Activated naive CD4-positive, alpha-beta T cell treated with anti-CD3 and anti-CD28 coated beads, Interleukin-2, amount 50 U/mL, for 72 hours (primary cell): ENCODE results near the gene GBP3. TPM values are rescaled to one million over a fixed set of nuclear protein-coding genes. Genes with fewer than 3 reads are reported as not detected.
A peak's percentile ranks its signal among the peaks of the same experiment; 100 is the strongest.
"Not testable (repeated sequence)": the region's sequence is repeated elsewhere in the genome, so short reads cannot be mapped to it uniquely, and the experiment has no call there.

Experiments
- ATAC-seq, 2 donors: fragments of 150-1000 bp; cut with Tn5 transposase; 2 replicates each; pipeline ENCODE4 v1.10.0; 2021; ENCODE audit warnings: mild to moderate bottlenecking in 2 of 2, moderate library complexity in 2 of 2
- DNase-seq, 2 donors: peaks; one replicate each; pipeline ENCODE4 v3.0.0; 2021 to 2022; ENCODE audit warnings: low spot score in 2 of 2
- H3K27ac Mint-ChIP-seq, 2 donors: one replicate each; pipeline ENCODE4 v1.8.0; 2022; ENCODE audit warnings: mild to moderate bottlenecking in 2 of 2, mixed read lengths in 2 of 2
- H3K36me3 Mint-ChIP-seq, 2 donors: one replicate each; pipeline ENCODE4 v1.8.0; 2022; ENCODE audit warnings: mixed read lengths in 2 of 2
- H3K9me3 Mint-ChIP-seq, 2 donors: one replicate each; pipeline ENCODE4 v1.8.0; 2022; ENCODE audit warnings: mixed read lengths in 2 of 2
- total RNA-seq, 2 donors: library from RNA; stranded (reverse); gene quantifications; one replicate each; pipeline ENCODE4 v1.2.3, GENCODE V29; 2022

Gene GBP3
- total RNA-seq, 2 donors from 2014 or later, result 3.2 to 9.3 TPM

DNA sequence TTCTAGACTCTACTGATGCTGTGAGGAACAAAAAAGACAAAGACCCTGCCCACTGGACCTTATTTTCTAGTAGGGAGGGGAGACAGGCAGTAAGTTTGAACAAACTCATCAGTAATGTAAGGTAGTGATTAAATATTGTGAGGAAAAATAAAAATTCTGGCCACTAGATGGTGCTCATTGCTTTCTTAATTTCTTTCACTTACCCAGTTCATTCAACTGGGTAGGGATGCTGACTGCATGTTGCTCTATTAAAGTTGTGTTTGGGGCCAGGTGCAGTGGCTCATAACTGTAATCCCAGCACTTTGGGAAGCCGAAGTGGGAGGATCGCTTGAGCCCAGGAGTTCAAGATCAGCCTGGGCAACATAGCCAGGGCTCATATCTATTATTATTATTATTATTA lies 23.9 kb downstream of the GBP3 start:
- H3K27ac Mint-ChIP-seq, result no peak overlapping the region
- peaks cover 0 to 7% of the 10 kb centered on the region in 2 donors for H3K36me3 Mint-ChIP-seq
- DNase-seq (peak in 1 of 2 donors; percentile 48), ATAC-seq (peak; percentile 88 to 93)
- peaks cover 0 to under 1% of the 10 kb centered on the region in 2 donors for H3K9me3 Mint-ChIP-seq

DNA sequence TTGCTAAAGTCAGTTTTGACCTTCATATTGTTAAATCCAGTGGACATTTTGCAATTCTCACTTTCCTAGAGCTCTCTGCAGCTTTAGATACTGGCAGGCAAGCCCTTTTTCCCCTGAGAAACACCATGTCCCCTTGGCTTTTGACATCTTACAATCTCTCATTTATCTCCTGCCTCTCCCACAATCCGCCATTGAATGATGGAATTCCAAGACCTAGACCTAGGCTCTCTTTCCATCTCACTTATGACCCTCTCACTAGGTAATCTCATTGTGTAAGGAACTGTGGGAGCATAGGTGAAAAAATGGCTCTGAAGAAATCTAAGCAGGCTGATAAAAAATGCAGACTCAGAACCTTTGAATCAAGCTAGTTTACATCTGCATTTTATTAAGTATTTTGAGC lies 32.2 kb downstream of the GBP3 start:
- H3K36me3 Mint-ChIP-seq, result peaks cover 22 to 42% of the 10 kb centered on the region in 2 donors
- no peak overlapping the region for H3K27ac Mint-ChIP-seq

DNA sequence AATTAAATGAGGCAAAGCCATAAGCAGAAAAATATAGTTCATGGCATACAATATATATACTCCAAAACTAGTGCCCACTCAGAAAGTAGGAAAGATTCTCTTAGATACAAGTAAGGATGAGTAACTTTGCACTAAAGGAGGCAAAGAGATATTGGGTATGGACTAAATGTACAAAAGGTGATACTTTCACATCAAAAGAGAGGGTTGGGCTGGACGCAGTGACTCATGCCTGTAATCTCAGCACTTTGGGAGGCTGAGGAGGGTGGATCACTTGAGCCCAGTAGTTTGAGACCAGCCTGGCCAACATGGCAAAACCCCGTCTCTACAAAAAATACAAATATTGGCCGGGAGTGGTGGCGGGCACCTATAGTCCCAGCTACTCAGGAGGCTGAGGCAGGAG lies 37.0 kb downstream of the GBP3 start:
- Mint-ChIP-seq H3K36me3 (peaks cover 30 to 66% of the 10 kb centered on the region in 2 donors), H3K27ac (peak overlapping the region in 1 of 2 donors; percentile 66), H3K9me3 (peaks cover 0 to 6% of the 10 kb centered on the region in 2 donors)
- ATAC-seq, result peak; percentile 78 to 80
- DNase-seq, result no peak

More for the DNA sequence above, 32.2 kb downstream of the GBP3 start:
- peaks cover 0 to 11% of the 10 kb centered on the region in 2 donors for H3K9me3 Mint-ChIP-seq
- DNase-seq (no peak), ATAC-seq (no peak)

DNA sequence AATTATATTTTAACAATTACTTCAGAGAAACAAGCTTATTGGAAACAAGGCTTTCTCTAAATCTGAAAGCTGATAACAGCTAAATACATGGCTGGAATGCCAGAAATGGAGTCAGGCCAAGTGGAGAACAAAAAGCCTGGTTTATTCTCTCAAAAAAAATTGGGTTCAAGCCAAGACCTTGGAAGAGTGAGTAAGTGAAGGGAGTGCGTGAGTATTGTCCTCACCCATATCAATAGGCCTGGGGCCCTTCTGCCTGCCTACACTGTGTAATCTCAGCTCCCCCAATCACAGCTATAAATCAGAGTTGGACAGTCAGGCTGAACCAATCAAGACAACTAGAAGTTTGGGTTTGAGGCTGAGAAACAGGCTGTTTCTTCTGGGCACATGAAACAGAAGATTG lies 37.6 kb downstream of the GBP3 start:
- peak overlapping the region; percentile 12 to 66 for H3K27ac Mint-ChIP-seq
- ATAC-seq, result peak; percentile 49 to 60
- no peak for DNase-seq
- peaks cover 25 to 67% of the 10 kb centered on the region in 2 donors for H3K36me3 Mint-ChIP-seq
- peaks cover 0 to 2% of the 10 kb centered on the region in 2 donors for H3K9me3 Mint-ChIP-seq

DNA sequence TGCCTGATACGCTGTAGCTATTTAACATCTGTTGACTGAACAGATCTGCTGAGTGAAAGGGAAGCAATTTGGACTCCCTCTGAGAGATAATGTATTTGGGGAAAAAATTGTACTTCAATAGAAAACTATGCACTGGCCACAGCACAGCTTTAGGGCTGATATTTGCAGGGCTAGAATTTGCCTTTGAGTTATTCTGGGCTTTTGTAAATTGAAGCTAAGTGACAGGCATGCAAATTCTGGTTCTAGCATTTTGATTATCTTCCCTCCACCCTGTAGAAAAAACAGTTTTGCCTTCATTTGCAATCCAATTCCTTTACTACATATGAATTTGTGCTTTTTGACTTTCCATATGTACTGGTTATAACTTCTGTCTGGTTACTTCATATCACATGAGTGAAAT lies 38.1 kb downstream of the GBP3 start:
- H3K27ac Mint-ChIP-seq, result peak overlapping the region; percentile 12 to 66
- peaks cover 22 to 69% of the 10 kb centered on the region in 2 donors for H3K36me3 Mint-ChIP-seq
- no peak for ATAC-seq
- H3K9me3 Mint-ChIP-seq, result no peaks in the 10 kb centered on the region
- no peak for DNase-seq

DNA sequence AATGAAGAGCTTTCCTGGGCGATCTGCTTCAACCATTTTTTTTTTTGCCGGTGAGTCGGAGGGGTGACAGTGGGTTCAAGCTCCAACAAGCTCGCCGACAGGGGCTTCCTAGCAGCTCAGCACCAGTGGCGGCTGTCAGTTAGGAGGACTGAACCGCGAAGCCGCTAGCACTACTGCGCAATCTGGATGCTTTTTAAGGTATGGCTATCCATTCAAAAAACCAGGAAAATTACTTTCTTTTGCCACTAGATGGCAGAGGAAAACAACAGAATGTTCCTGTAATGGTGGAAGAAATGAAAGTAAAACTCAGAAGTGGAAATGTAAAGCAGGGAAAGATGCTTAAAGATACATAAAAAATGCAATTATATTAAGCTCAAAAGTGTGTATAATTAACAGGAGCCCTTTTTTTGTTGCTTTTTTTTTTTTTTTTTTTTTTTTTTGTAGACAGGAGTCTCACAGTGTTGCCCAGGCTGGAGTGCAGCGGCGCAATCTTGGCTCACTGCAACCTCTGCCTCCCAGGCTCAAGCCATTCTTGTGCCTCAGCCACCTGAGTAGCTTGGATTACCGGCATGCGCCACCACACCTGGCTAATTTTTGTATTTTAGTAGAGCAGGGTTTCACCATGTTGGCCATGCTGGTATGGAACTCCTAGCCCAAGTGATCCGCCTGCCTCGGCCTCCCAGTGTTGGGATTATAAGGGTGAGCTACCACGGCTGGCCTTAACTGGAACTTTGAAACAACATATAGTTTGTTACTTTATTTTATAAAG lies 38.7 kb downstream of the GBP3 start:
- Mint-ChIP-seq H3K36me3 (peaks cover 22 to 70% of the 10 kb centered on the region in 2 donors), H3K27ac (peak overlapping the region; percentile 22 to 59), H3K9me3 (no peaks in the 10 kb centered on the region)
- ATAC-seq (peak; percentile 46 to 61), DNase-seq (no peak)

DNA sequence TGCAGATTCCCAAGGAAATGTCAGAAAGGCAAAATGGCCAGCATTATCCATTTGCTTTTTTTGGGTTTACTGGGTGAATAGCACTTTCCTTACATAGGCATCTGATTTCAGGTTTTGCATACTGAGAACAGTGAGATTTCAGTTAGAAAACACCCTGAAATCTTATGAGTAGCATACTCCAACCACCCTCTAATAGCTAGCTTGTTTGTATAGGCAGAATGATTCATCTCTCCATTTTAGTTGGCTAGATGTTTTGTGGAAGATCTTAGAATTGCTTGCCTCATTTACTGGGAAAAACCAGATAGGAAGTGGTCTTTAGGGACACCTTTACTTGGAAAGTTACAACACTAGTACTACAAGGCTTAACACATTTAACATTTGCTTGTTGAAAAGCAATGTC lies 40.6 kb downstream of the GBP3 start:
- ATAC-seq, result no peak

DNA sequence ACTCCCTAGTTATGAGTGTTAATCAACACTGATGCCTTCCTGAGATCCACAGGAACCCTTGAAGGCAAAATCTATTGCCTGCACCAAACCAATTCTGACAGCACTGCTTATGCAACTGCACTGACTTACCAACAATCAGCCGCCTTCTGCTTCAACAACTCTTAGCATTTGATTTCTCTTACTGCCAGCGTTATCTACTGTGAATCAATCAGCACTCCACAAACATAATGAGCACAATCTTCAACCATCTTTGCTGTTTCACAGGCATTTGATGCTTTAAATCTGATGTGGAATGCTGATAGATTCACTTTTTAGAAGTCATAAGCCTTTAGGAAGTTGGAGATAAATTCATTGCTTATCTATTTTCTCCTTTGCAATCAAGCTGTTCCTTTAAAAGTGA lies 41.2 kb downstream of the GBP3 start:
- peaks cover 22 to 55% of the 10 kb centered on the region in 2 donors for H3K36me3 Mint-ChIP-seq
- not testable (repeated sequence) for DNase-seq, ATAC-seq, H3K27ac Mint-ChIP-seq, H3K9me3 Mint-ChIP-seq

More for the DNA sequence above, 40.6 kb downstream of the GBP3 start:
- DNase-seq, result no peak
- Mint-ChIP-seq H3K9me3 (no peaks in the 10 kb centered on the region), H3K27ac (peak overlapping the region in 1 of 2 donors; percentile 23), H3K36me3 (peaks cover 22 to 60% of the 10 kb centered on the region in 2 donors)

DNA sequence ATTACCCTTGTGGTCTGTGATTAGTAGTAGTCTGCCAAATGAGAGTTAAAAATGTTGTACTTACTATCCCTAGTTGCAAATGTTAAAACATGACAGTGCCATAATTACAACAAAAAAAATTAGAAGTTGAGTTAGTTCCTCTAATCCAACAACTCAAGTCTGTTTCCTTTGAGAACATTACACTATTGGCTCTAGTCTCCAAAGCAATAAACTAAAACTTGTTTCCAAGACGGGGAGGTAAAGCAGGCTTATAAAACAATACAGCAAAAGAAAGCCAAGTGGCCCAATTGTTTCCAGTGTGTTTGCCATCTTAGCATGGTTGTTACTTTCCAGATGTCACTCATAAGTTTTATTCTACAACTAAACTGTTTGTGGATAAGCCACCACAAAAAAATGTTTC lies 41.8 kb downstream of the GBP3 start:
- no peak for ATAC-seq
- no peak overlapping the region for H3K27ac Mint-ChIP-seq
- H3K9me3 Mint-ChIP-seq, result no peaks in the 10 kb centered on the region
- H3K36me3 Mint-ChIP-seq, result peaks cover 22 to 53% of the 10 kb centered on the region in 2 donors
- DNase-seq, result no peak

DNA sequence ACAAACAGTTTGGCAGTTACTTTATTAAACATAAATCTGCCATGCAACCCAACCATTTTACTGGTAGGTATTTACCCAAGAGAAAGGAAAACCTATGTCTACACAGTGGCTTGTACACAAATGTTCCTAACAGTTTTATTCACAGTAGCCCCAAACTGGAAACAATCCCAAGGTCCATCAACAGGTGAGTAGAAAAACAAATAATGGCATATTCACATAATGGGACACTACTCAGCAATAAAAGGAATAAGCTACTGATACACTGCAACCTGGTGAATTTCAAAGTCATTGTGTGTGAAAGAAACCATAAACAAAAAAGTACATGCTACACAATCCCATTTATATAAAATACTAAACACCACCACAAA lies 42.9 kb downstream of the GBP3 start:
- ATAC-seq, result no peak
- DNase-seq, result no peak
- Mint-ChIP-seq H3K27ac (peak overlapping the region in 1 of 2 donors; percentile 47), H3K36me3 (peaks cover 26 to 63% of the 10 kb centered on the region in 2 donors), H3K9me3 (peaks cover 0 to 4% of the 10 kb centered on the region in 2 donors)

DNA sequence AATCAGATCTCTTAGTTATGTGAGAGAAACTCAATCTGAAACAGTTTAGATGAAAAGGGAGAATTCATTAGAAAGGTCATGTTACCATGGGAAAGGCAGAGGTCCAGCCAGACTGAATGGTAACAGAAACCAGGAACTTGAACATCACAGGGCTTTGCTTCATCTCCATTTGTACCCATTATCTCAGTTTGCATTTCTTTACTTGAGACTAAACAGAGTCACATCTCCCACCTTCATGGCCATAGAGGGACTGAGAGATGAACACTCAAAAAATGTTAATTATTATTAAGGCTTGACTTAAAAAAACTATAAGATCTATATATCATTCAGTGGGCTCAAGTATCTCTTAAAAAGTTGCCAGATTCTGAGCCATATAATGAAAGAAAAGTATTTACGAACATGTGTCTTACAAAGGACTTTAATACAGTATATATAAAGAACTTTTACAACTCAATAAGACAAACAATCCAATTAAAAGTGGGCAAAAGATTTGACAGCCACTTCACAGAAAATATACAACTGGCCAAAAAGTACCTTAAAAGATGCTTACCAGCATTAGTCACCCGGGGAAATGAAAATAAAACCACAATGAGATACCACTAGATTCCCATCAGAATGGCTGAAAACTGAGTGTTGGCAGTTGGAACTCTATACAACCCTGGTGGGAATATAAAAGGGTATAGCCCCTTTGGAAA lies 43.5 kb downstream of the GBP3 start:
- Mint-ChIP-seq H3K36me3 (peaks cover 28 to 69% of the 10 kb centered on the region in 2 donors), H3K9me3 (peaks cover 0 to 4% of the 10 kb centered on the region in 2 donors), H3K27ac (peak overlapping the region; percentile 38 to 56)
- peak in 1 of 2 donors; percentile 64 for ATAC-seq
- no peak for DNase-seq

DNA sequence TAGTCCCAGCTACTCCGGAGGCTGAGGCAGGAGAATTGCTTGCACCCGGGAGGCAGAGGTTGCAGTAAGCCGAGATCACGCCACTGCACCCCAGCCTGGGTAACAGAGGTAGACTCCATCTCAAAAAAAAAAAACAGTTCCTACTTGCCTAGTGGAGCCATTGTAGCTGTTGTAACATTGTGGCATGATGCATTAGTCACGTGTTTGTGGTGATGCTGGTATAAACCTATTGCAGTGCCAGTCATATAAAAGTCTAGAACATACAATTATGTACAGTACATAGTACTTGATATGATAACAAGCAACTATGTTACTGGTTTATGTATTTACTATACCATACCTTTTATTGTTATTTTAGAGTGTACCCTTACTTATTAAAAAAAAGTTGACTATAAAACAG lies 46.4 kb downstream of the GBP3 start:
- DNase-seq (no peak), ATAC-seq (no peak)
- H3K27ac Mint-ChIP-seq, result no peak overlapping the region
- H3K36me3 Mint-ChIP-seq, result peaks cover 6 to 42% of the 10 kb centered on the region in 2 donors
- H3K9me3 Mint-ChIP-seq, result peaks cover 0 to 4% of the 10 kb centered on the region in 2 donors

DNA sequence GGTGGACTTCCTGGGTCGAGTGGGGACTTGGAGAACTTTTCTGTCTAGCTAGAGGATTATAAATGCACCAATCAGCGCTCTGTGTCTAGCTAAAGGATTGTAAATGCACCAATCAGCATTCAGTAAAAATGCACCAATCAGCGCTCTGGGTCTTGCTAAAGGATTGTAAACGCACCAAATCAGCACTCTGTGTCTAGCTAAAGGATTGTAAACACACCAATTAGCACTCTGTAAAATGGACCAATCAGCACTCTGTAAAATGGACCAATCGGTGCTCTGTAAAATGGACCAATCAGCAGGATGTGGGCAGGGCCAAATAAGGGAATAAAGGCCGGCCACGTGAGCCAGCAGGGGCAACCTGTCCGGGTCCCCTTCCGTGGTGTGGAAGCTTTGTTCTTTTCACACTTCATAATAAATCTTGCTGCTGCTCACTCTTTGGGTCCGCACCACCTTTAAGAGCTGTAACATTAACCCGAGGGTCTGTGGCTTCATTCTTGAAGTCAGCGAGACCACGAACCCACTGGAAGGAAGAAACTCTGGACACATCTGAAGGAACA lies 48.0 kb downstream of the GBP3 start:
- peaks cover 6 to 27% of the 10 kb centered on the region in 2 donors for H3K36me3 Mint-ChIP-seq
- ATAC-seq, DNase-seq: not testable (repeated sequence)

DNA sequence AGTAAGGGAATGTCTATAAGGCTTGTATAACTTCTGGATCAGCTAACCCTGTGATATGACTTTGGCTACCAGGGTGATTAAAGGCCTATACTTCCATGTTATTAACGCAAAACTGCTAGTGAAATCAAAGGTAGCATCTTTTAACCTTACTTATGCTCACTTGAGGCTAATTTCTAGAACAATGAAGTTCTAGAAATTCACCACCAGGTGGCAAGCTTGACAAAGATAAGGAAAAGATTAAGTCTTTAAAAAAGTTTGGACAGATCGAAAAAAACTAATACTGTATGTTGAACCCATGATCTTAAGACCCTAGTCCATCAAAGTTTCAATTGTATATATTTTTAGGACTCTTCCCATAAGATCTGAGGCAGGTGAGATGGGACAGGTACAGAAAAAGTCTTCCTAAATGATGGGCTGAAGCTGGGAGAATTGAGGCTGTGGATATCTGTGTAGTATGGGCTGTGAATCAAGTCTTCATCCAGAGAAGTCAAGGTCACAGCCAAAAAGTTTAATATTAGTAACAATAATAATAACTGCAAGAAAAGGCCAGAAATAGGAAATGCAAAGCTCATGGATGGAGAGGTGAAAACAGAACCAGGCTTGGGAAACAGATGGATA lies 49.0 kb downstream of the GBP3 start:
- no peak overlapping the region for H3K27ac Mint-ChIP-seq
- peaks cover 6 to 16% of the 10 kb centered on the region in 2 donors for H3K36me3 Mint-ChIP-seq
- peaks cover 0 to 4% of the 10 kb centered on the region in 2 donors for H3K9me3 Mint-ChIP-seq
- ATAC-seq (peak in 1 of 2 donors; percentile 52), DNase-seq (no peak)

More for the DNA sequence above, 48.0 kb downstream of the GBP3 start:
- H3K9me3 Mint-ChIP-seq, result not testable (repeated sequence)
- peak overlapping the region in 1 of 2 donors; percentile 22 for H3K27ac Mint-ChIP-seq

DNA sequence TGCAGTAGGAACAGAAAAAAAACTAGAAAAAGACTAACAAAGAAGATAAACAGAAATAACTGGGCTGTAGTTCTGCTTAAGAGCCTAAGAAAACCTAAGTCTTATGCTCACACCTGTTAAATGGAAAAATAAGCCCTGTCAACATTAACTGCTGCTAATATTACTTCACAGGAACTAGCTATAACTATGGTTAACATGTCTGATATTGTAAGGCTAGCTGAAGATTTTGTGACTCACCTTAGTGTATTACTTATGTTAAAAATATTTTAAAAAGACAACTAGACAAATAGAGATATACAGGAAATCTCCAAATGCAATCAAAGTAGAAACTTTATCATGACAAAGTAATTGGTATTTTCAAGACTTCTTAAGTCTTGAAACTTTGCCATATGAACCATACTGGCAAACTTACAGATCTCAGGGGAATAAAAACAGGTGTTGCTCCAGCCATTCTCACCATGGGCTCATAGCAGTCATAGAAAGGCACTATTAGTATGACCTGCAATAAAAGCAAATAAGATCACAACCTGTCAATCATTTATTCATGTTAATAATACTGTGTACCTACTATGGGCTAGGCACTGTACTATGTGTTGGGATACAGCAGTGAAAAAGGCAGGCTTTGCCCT lies 60.9 kb downstream of the GBP3 start:
- no peak for ATAC-seq
- H3K36me3 Mint-ChIP-seq, result peaks cover 0 to 26% of the 10 kb centered on the region in 2 donors

DNA sequence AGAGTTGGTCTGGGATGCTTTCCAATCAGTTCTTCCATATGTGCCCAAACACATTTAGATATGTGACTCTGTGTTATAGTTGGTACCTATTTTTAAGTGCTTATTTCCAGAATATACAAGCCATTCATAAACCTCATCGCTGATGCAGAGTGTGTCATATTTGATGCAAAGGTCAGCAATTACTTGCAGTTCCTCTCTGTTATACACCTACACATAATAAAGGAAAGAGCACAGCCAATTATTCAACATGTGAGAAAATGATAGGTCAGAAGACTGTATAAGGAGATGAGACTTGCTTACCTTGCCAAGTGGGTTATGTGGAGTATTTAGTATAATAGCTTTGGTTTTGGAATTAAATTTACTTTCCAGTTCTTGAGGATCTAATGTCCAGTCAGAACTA lies 61.6 kb downstream of the GBP3 start:
- no peak for DNase-seq
- Mint-ChIP-seq H3K36me3 (peaks cover 0 to 26% of the 10 kb centered on the region in 2 donors), H3K27ac (no peak overlapping the region), H3K9me3 (no peaks in the 10 kb centered on the region)
- ATAC-seq, result no peak

More for the DNA sequence above, 60.9 kb downstream of the GBP3 start:
- no peaks in the 10 kb centered on the region for H3K9me3 Mint-ChIP-seq
- DNase-seq, result no peak
- H3K27ac Mint-ChIP-seq, result no peak overlapping the region
